ENCODE measurements around the gene SPC24.

DNA sequence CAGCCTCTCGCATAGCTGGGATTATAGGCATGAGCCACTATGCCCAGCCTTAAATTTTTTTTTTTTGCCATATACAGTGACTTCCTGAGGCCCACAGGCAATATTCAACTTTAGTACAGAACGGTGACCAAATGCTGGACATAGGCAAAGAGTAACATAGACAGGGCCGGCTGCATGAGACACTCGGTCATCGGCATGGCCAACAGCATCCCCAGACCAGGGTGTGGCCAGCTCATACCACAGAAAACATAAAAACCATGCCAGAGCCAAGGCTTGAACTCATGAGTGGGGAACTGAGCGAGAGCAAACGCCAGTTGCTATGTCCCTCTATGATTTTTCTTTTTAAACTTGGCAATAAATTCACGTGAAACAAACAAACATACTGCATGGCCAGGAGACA lies 24.8 kb upstream of the SPC24 start:
- no peak for TF ChIP-seq POLR2A (IDR thresholded peaks at IDR 0.05)
- TF ChIP-seq, protein P1, sequence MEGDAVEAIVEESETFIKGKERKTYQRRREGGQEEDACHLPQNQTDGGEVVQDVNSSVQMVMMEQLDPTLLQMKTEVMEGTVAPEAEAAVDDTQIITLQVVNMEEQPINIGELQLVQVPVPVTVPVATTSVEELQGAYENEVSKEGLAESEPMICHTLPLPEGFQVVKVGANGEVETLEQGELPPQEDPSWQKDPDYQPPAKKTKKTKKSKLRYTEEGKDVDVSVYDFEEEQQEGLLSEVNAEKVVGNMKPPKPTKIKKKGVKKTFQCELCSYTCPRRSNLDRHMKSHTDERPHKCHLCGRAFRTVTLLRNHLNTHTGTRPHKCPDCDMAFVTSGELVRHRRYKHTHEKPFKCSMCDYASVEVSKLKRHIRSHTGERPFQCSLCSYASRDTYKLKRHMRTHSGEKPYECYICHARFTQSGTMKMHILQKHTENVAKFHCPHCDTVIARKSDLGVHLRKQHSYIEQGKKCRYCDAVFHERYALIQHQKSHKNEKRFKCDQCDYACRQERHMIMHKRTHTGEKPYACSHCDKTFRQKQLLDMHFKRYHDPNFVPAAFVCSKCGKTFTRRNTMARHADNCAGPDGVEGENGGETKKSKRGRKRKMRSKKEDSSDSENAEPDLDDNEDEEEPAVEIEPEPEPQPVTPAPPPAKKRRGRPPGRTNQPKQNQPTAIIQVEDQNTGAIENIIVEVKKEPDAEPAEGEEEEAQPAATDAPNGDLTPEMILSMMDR (IDR thresholded peaks at IDR 0.05): no peak
- TF ChIP-seq POLR2AphosphoS5 (IDR thresholded peaks at IDR 0.05): no peak
- no peak for TF ChIP-seq EP300 (IDR thresholded peaks at IDR 0.05)
